COLO829 (cell line): Measurements from ENCODE around the gene GCNT1.

Experiments
- DNase-seq: peaks from one replicate; pipeline ENCODE4 v3.0.0; 2012; ENCODE audit warnings: low spot score

The GCNT1 gene

GRCh38 chr9:76534026-76534425 is 75.0 kb downstream of the GCNT1 start:
- DNase-seq = no peak

GRCh38 chr9:76537150-76537646 is 78.2 kb downstream of the GCNT1 start:
- DNase-seq = no peak

GRCh38 chr9:76539180-76539579 is 80.2 kb downstream of the GCNT1 start:
- DNase-seq = no peak

GRCh38 chr9:76542360-76542759 is 83.4 kb downstream of the GCNT1 start:
- peak; percentile 32 for DNase-seq

- DNase-seq = no peak
Observed at GRCh38 chr9:76545191-76545590, 86.2 kb downstream of the GCNT1 start.

- DNase-seq = no peak
Observed at GRCh38 chr9:76552181-76552580, 93.2 kb downstream of the GCNT1 start.

GRCh38 chr9:76552751-76553455 is 93.9 kb downstream of the GCNT1 start:
- no peak for DNase-seq

- no peak for DNase-seq
Observed at GRCh38 chr9:76553680-76554079, 94.7 kb downstream of the GCNT1 start.
